H1 (cell line): ENCODE data around the gene SLC25A27. TPM values are rescaled to one million over a fixed set of nuclear protein-coding genes. Genes with fewer than 3 reads are reported as not detected.

Experiments used
- RXRA ChIP-seq: IDR thresholded peaks from 2 replicates; pipeline ENCODE4 v1.6.1; 2011; ENCODE audit warnings: low read depth, mild to moderate bottlenecking, low read length, moderate library complexity; ENCODE audit not compliant: insufficient read depth
- polyA plus RNA-seq, 7 experiments: library from polyadenylated mRNA; depleted of rRNA in 3 of 7; stranded (reverse) in 5 of 7; unstranded in 2 of 7; fragments of >200 nt in 5 of 7; fragments of 200-250 nt in 2 of 7; gene quantifications; 1 replicate in 5 of 7; 2 replicates in 1 of 7; 4 replicates in 1 of 7; pipeline versions ENCODE4 v1.2.1 to v1.2.3, GENCODE V29; 2011 to 2013; ENCODE audit warnings: missing spikeins in 2 of 7, mixed read lengths in 2 of 7
- total RNA-seq: library from RNA; stranded (reverse); fragmentation: NEBNext Ultra II Directional; extraction: Animal tissue kit (Norgen Biotek cat#: 25700); gene quantifications from 2 replicates; pipeline ENCODE4 v1.2.1, GENCODE V29; 2021

Gene SLC25A27
- total and polyA plus RNA-seq, 2 of the 8 experiments (the other 6 are each of a cell fraction or from before 2014, with no cell fraction given): 7.3 to 8.4 TPM

DNA sequence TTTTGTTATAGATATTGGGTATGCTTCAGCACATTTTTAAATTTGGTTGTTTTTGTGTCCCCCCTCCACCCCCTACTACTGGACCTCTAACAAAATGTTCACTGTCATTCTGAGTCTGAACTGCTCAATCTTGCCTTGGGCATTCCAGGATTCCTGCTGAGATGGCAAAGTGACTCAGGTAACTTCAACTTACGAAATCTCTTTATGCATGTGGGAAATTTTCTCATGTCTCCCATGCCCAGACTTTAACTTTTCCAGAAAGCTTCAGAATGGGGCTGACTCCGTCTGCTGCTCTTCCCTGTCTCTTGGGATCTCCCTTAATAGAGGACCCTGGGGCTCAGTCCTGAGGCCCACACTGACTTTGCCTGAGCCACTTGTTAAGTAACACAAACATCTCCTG lies 14.1 kb upstream of the SLC25A27 start (continued):
- no peak for TF ChIP-seq RXRA
